Endothelial cell of umbilical vein (primary cell): ENCODE data around the gene EMID1. TPM values are rescaled to one million over a fixed set of nuclear protein-coding genes. Genes with fewer than 3 reads are reported as not detected.

ENCODE experiments used
- BruUV-seq: library from RNA; stranded (reverse); fragments of 400-500 nt; replicated peaks from 2 replicates; lab custom pipeline; 2021; lab: Mats Ljungman, UMichigan
- CTCF ChIA-PET: fragments of 300-600, 350-600 bp; sonication (Branson Sonifier 250); formaldehyde crosslinking; loops from one replicate; lab custom pipeline; 2021; ENCODE audit warnings: antibody characterized with exemption, inconsistent platforms; lab: Charles Lee
- POLR2A ChIA-PET: fragments of 300-600, 350-600 bp; sonication (Branson Sonifier 250); formaldehyde crosslinking; loops from one replicate; lab custom pipeline; 2021; ENCODE audit warnings: antibody characterized with exemption, inconsistent platforms; lab: Charles Lee
- DNase-seq: peaks from one replicate; pipeline ENCODE4 v3.0.0-alpha.2; 2011; ENCODE audit warnings: low read depth, low spot score
- FAIRE-seq: peaks from 2 replicates; lab custom pipeline; 2011; peaks lifted over from hg19 to GRCh38; lab: Jason Lieb, UNC
- H2AFZ ChIP-seq: 2 replicates; pipeline ENCODE4 v1.6.0; 2012; ENCODE audit warnings: low read depth, low read length, control low read depth, inconsistent platforms
- H3K27ac ChIP-seq: 2 replicates; pipeline ENCODE4 v1.5.1; 2011; ENCODE audit warnings: low read depth, mild to moderate bottlenecking, control low read depth, low read length, moderate library complexity; ENCODE audit not compliant: insufficient read depth
- H3K27me3 ChIP-seq, 2 experiments: 2 replicates each; pipeline versions ENCODE4 v1.6.0 to v1.6.1; 2011; ENCODE audit warnings: low read length in 2 of 2, mixed read lengths in 1 of 2; ENCODE audit not compliant: control insufficient read depth in 2 of 2, insufficient read depth in 2 of 2
- H3K36me3 ChIP-seq, 2 experiments: 2 replicates in 1 of 2; 3 replicates in 1 of 2; pipeline ENCODE4 v1.5.1; 2011; ENCODE audit warnings: low read length in 2 of 2, mild to moderate bottlenecking in 1 of 2, moderate library complexity in 1 of 2; ENCODE audit not compliant: control insufficient read depth in 2 of 2, insufficient read depth in 2 of 2; ENCODE audit errors: extremely low read depth in 1 of 2
- H3K4me1 ChIP-seq: 3 replicates; pipeline ENCODE4 v1.5.1; 2011; ENCODE audit warnings: mild to moderate bottlenecking, low read length; ENCODE audit not compliant: control insufficient read depth, insufficient read depth; ENCODE audit errors: extremely low read depth
- H3K4me2 ChIP-seq: 2 replicates; pipeline ENCODE4 v1.6.1; 2011; ENCODE audit warnings: low read length, control low read depth, mixed read lengths; ENCODE audit not compliant: insufficient read depth
- H3K4me3 ChIP-seq, 3 experiments: fragments of 200-600 bp in 1 of 3; sonication (generic), shearing (Covaris generic) in 1 of 3; replicated peaks in 1 of 3; 2 replicates each; pipeline ENCODE4 v1.5.1; 2011 to 2016; ENCODE audit warnings: control low read depth in 3 of 3, low read length in 3 of 3, mild to moderate bottlenecking in 2 of 3, inconsistent platforms in 1 of 3, low read depth in 1 of 3, moderate library complexity in 1 of 3; ENCODE audit not compliant: insufficient read depth in 1 of 3
- H3K79me2 ChIP-seq: 2 replicates; pipeline ENCODE4 v1.6.0; 2012; ENCODE audit warnings: low read length, inconsistent platforms; ENCODE audit not compliant: control insufficient read depth, insufficient read depth
- H3K9ac ChIP-seq: replicated peaks from 2 replicates; pipeline ENCODE3; 2011; ENCODE audit warnings: low read length, control low read depth; ENCODE audit not compliant: insufficient read depth; ENCODE audit errors: extremely low read depth
- H3K9me1 ChIP-seq: replicated peaks from 3 replicates; pipeline ENCODE4 v1.6.0; 2011; ENCODE audit warnings: mild to moderate bottlenecking, low read length; ENCODE audit not compliant: control insufficient read depth, insufficient read depth; ENCODE audit errors: extremely low read depth
- H3K9me3 ChIP-seq: replicated peaks from 2 replicates; pipeline ENCODE4 v1.5.1; 2012; ENCODE audit warnings: low read length, inconsistent platforms; ENCODE audit not compliant: control insufficient read depth, insufficient read depth
- H4K20me1 ChIP-seq: replicated peaks from 2 replicates; pipeline ENCODE3; 2011; ENCODE audit warnings: mild to moderate bottlenecking, low read length; ENCODE audit not compliant: control insufficient read depth, insufficient read depth; ENCODE audit errors: extremely low read depth
- CTCF ChIP-seq, 2 donors: IDR thresholded peaks; 1 replicate in 1 of 2; 2 replicates in 1 of 2; pipeline ENCODE4 v1.5.1; 2011; ENCODE audit warnings: low read length in 2 of 2, mild to moderate bottlenecking in 2 of 2, moderate library complexity in 2 of 2, control low read depth in 1 of 2, inconsistent platforms in 1 of 2, low read depth in 1 of 2; ENCODE audit not compliant: insufficient read depth in 1 of 2; ENCODE audit errors: extremely low read depth in 1 of 2
- FOS ChIP-seq: IDR thresholded peaks from 2 replicates; pipeline ENCODE4 v1.6.1; 2011; ENCODE audit warnings: mild to moderate bottlenecking, low read length, moderate library complexity, borderline replicate concordance; ENCODE audit not compliant: insufficient read depth
- GATA2 ChIP-seq: IDR thresholded peaks from 2 replicates; pipeline ENCODE4 v1.7.0; 2011; ENCODE audit warnings: low read depth, mild to moderate bottlenecking, moderate library complexity, mixed read lengths, low read length; ENCODE audit not compliant: insufficient read length, insufficient read depth
- MAX ChIP-seq: IDR thresholded peaks from 2 replicates; pipeline ENCODE4 v1.6.1; 2011; ENCODE audit not compliant: insufficient read depth, insufficient read length
- POLR2AphosphoS5 ChIP-seq: IDR thresholded peaks from 2 replicates; pipeline ENCODE4 v1.6.1; 2012; ENCODE audit warnings: low read depth, mild to moderate bottlenecking, control low read depth, low read length, moderate library complexity; ENCODE audit not compliant: insufficient read depth
- dilution Hi-C: fragments of 300-500 bp; cut with MboI; formaldehyde crosslinking; loops from one replicate; pipeline ENCODE4 v1.15.0; 2019; ENCODE audit warnings: low sequenced_read_pairs; ENCODE audit not compliant: extremely low pct_ligation_motif_present
- intact Hi-C: fragments of 100-400 bp; cut with micrococcal nuclease; formaldehyde crosslinking; loops from one replicate; pipeline ENCODE4 v1.10.0; 2022
- polyA plus RNA-seq, 4 experiments: library from polyadenylated mRNA; depleted of rRNA in 3 of 4; stranded (reverse) in 3 of 4; unstranded in 1 of 4; fragments of >200 nt; gene quantifications; 2 replicates each; pipeline versions ENCODE4 v1.2.1 to v1.2.3, GENCODE V29; 2011 to 2012; ENCODE audit warnings: missing spikeins in 1 of 4
- total RNA-seq: library from RNA; stranded (reverse); gene quantifications from 2 replicates; pipeline ENCODE4 v1.2.3, GENCODE V29; 2021

EMID1 gene
- total and polyA plus RNA-seq, 2 donors (not counting 3 experiments of a cell fraction or from before 2014, with no cell fraction given) = 0.51 to 0.75 TPM

GRCh38 chr22:29200901-29201300 is 4.8 kb upstream of the EMID1 start:
- Histone ChIP-seq H2AFZ (no peak overlapping the region), H3K27ac (no peak overlapping the region), H4K20me1 (no peaks in the 10 kb centered on the region), H3K9ac (no peak overlapping the region), H3K27me3 (no peaks in the 10 kb centered on the region), H3K79me2 (no peaks in the 10 kb centered on the region), H3K9me1 (no peaks in the 10 kb centered on the region), H3K9me3 (no peaks in the 10 kb centered on the region), H3K4me2 (no peak overlapping the region), H3K4me3 (no peak overlapping the region), H3K4me1 (peaks cover 7% of the 10 kb centered on the region), H3K36me3 (no peaks in the 10 kb centered on the region)
- DNase-seq (no peak), FAIRE-seq (no peak)
- ChIA-PET POLR2A (no interaction called here), CTCF (interaction anchor here (0.6 to 2.4 kb wide), 5 partner anchors 9 to 45 kb away, joined by 3 to 15 read pairs (median 5); no protein-coding TSS in a partner anchor)
- BruUV-seq = no TSS peak
- intact Hi-C loops (no loop called here), dilution Hi-C loops (no loop called here)
- TF ChIP-seq GATA2 (no peak), MAX (no peak), FOS (no peak), CTCF (IDR thresholded peaks at IDR 0.05; ENCODE audit: extremely low read depth in 1 of 2, insufficient read depth in 1 of 2, low read depth in 1 of 2, low read length in 2 of 2) (no peak), POLR2AphosphoS5 (no peak)
